ENCODE measurements around the gene MORC2. TPM values are rescaled to one million over a fixed set of nuclear protein-coding genes. Genes with fewer than 3 reads are reported as not detected.

MORC2 gene
- total and polyA plus RNA-seq, 9 of the 15 experiments (the other 6 are each of a cell fraction or from before 2014, with no cell fraction given), result 3.3 to 34.7 (median 16.7) TPM

GRCh38 chr22:30881361-30882183 is 87.0 kb downstream of the MORC2 start (continued):
- TF ChIP-seq HBP1 (CRISPR knock-in tag; IDR thresholded peaks at IDR 0.05) (no peak), CBFB (CRISPR knock-in tag; IDR thresholded peaks at IDR 0.05) (no peak), ZZZ3 (IDR thresholded peaks at IDR 0.05) (no peak), TFAM (CRISPR knock-in tag; conservative IDR thresholded peaks at IDR 0.05) (no peak), NONO (IDR thresholded peaks at IDR 0.05; ENCODE audit: low read depth in 2 of 2, low read length in 1 of 2) (0 out of 4 replicates have a peak, but pooled peaks of 1 of the 2 experiments have one; percentile 31), TRIM28 (IDR thresholded peaks at IDR 0.05) (no peak), EHMT2 (IDR thresholded peaks at IDR 0.05) (no peak), RAD51 (IDR thresholded peaks at IDR 0.05; ENCODE audit: borderline replicate concordance, low read depth) (no peak), ZFX (CRISPR knock-in tag; IDR thresholded peaks at IDR 0.05) (peak; percentile 78), GTF2B (IDR thresholded peaks at IDR 0.05; ENCODE audit: extremely low read depth, insufficient read length) (no peak), SIX5 (IDR thresholded peaks at IDR 0.05; ENCODE audit: borderline replicate concordance in 1 of 2, insufficient read depth in 1 of 2, low read depth in 1 of 2, low read length in 2 of 2) (no peak), ZNF134 (CRISPR knock-in tag; conservative IDR thresholded peaks at IDR 0.05) (no peak), SMARCA4 (IDR thresholded peaks at IDR 0.05) (peak; percentile 70), USF2 (CRISPR knock-in tag; IDR thresholded peaks at IDR 0.05) (no peak), FOXK1 (CRISPR knock-in tag; IDR thresholded peaks at IDR 0.05; ENCODE audit: borderline replicate concordance) (no peak), RHOXF2B (CRISPR knock-in tag; conservative IDR thresholded peaks at IDR 0.05) (no peak), DLX4 (CRISPR knock-in tag; IDR thresholded peaks at IDR 0.05) (no peak), ZFP91 (CRISPR knock-in tag; IDR thresholded peaks at IDR 0.05) (no peak), TCF3 (CRISPR knock-in tag; IDR thresholded peaks at IDR 0.05) (peak; percentile 82), ZSCAN29 (IDR thresholded peaks at IDR 0.05) (no peak), ZFP36 (IDR thresholded peaks at IDR 0.05; ENCODE audit: low read depth, low read length, partially characterized antibody) (peak; percentile 11), ZNF212 (CRISPR knock-in tag; IDR thresholded peaks at IDR 0.05) (no peak), RB1 (IDR thresholded peaks at IDR 0.05; ENCODE audit: low read depth) (0 out of 2 replicates have a peak, but pooled peaks have one; percentile 24)

All from K562 (cell line).